Lower leg skin (tissue), 4 donors: ENCODE measurements around the gene ADARB1. TPM values are rescaled to one million over a fixed set of nuclear protein-coding genes. Genes with fewer than 3 reads are reported as not detected.

Experiments used
- DNase-seq, 2 donors: peaks; one replicate each; pipeline ENCODE4 v3.0.0-alpha.2; 2019; ENCODE audit warnings: low spot score in 2 of 2
- H3K4me3 ChIP-seq: fragments of 200-600 bp; sonication (generic); 2 replicates; pipeline ENCODE4 v1.5.1; 2017; ENCODE audit warnings: mild to moderate bottlenecking, low read depth; ENCODE audit not compliant: poor library complexity, severe bottlenecking
- POLR2A ChIP-seq, 2 donors: fragments of 450-650 bp; IDR thresholded peaks; one replicate each; pipeline ENCODE4 v1.6.1; 2016 to 2017; ENCODE audit warnings: antibody characterized with exemption in 2 of 2, mild to moderate bottlenecking in 1 of 2, moderate library complexity in 1 of 2
- WGBS, 2 donors: methylation state at CpG; one replicate each; pipeline ENCODE4 v1.1.5; 2018; 5-methylcytosine and 5-hydroxymethylcytosine counted together
- intact Hi-C: fragments of 100-400 bp; cut with DNase I; formaldehyde crosslinking; loops from one replicate; pipeline ENCODE4 v1.15.0; 2023; ENCODE audit warnings: low total_unique reads
- total RNA-seq, 4 donors: library from RNA; depleted of rRNA; stranded (reverse); fragments of >200 nt; gene quantifications; one replicate each; pipeline ENCODE4 v1.1.0, GENCODE V29; 2016
- TF ChIP-seq, protein P1 (sequence below), 3 donors: fragments of 450-650 bp; IDR thresholded peaks; one replicate each; pipeline ENCODE4 v1.5.1; 2016; ENCODE audit warnings: antibody characterized with exemption in 3 of 3, mild to moderate bottlenecking in 3 of 3, moderate library complexity in 2 of 3

Gene ADARB1
- total RNA-seq, 4 donors from 2014 or later: 14.6 to 21.9 (median 16.6) TPM

DNA sequence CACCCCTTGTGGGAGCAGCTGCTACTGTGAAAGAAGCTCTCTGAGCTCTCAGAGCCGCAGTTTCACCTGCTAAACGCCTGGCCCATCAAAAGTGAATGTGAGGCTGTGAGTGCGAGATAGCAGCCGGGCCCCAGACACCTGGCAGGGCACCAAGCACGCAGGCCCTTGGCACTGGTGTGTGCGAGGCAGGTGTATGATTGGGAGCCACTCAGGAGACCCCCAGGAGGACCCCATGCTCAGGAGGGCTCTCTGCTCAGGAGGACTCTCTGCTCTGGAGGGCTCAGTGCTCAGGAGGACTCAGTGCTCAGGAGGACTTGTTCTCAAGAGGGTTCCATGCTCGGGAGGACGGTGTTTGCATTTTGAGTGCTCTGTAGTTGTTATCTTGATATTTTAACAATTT, 14.3 kb upstream of the ADARB1 start:
- WGBS, 2 donors: 86 to 93% methylated on average over 7 to 8 of the region's 8 CpGs
- intact Hi-C loops: no loop called here
- no peak for TF ChIP-seq POLR2A (IDR thresholded peaks at IDR 0.05)
- DNase-seq: peak in 1 of 2 donors; percentile 82
- no peak overlapping the region for H3K4me3 ChIP-seq

- no peak overlapping the region for H3K4me3 ChIP-seq
- no peak for TF ChIP-seq POLR2A (IDR thresholded peaks at IDR 0.05)
- TF ChIP-seq, protein P1, sequence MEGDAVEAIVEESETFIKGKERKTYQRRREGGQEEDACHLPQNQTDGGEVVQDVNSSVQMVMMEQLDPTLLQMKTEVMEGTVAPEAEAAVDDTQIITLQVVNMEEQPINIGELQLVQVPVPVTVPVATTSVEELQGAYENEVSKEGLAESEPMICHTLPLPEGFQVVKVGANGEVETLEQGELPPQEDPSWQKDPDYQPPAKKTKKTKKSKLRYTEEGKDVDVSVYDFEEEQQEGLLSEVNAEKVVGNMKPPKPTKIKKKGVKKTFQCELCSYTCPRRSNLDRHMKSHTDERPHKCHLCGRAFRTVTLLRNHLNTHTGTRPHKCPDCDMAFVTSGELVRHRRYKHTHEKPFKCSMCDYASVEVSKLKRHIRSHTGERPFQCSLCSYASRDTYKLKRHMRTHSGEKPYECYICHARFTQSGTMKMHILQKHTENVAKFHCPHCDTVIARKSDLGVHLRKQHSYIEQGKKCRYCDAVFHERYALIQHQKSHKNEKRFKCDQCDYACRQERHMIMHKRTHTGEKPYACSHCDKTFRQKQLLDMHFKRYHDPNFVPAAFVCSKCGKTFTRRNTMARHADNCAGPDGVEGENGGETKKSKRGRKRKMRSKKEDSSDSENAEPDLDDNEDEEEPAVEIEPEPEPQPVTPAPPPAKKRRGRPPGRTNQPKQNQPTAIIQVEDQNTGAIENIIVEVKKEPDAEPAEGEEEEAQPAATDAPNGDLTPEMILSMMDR (IDR thresholded peaks at IDR 0.05): no peak
- WGBS, 2 donors: 72 to 76% methylated on average over 9 of the region's 9 CpGs
- intact Hi-C loops: no loop called here
- DNase-seq: no peak
These were observed 13.6 kb upstream of the ADARB1 start for GRCh38 chr21:45060675-45061311.

GRCh38 chr21:45064091-45064490, 10.3 kb upstream of the ADARB1 start:
- 89 to 90% methylated on average over 8 of the region's 8 CpGs for WGBS, 2 donors
- H3K4me3 ChIP-seq: no peak overlapping the region
- intact Hi-C loops: no loop called here
- DNase-seq: no peak
- TF ChIP-seq POLR2A (IDR thresholded peaks at IDR 0.05): no peak
- TF ChIP-seq, protein P1 (IDR thresholded peaks at IDR 0.05): no peak

GRCh38 chr21:45064618-45065399, 9.6 kb upstream of the ADARB1 start:
- DNase-seq: peak in 1 of 2 donors; percentile 75
- no peak overlapping the region for H3K4me3 ChIP-seq
- no peak for TF ChIP-seq POLR2A (IDR thresholded peaks at IDR 0.05)
- TF ChIP-seq, protein P1 (IDR thresholded peaks at IDR 0.05): no peak
- 76 to 78% methylated on average over 19 of the region's 19 CpGs for WGBS, 2 donors
- intact Hi-C loops: no loop called here

- no peak for TF ChIP-seq POLR2A (IDR thresholded peaks at IDR 0.05)
- TF ChIP-seq, protein P1 (IDR thresholded peaks at IDR 0.05): no peak
- H3K4me3 ChIP-seq: no peak overlapping the region
- peak in 1 of 2 donors; percentile 53 for DNase-seq
- intact Hi-C loops: no loop called here
- 85 to 91% methylated on average over 18 of the region's 18 CpGs for WGBS, 2 donors
These were observed 6.7 kb upstream of the ADARB1 start for GRCh38 chr21:45067462-45068285.

DNA sequence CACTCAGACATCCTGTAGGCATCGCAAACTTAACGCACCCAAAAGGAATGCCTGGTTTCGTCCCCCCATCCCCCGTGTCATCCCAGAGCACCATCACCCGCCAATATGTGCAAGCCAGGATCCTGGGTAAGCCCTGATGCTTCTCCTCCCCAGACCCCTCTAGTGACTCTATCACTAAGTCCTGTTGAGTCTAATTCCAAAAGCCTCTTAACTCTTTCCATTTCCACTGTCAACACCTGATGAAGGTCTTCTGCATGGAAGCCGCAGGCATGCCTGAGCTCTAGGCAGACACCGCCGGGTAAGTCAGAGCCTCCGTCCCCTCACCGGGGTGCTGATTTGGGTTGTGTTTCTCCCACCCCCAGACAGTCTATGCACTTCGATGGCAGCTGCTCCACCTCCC, 5.3 kb upstream of the ADARB1 start:
- no peak overlapping the region for H3K4me3 ChIP-seq
- intact Hi-C loops: no loop called here
- TF ChIP-seq, protein P1 (IDR thresholded peaks at IDR 0.05): no peak
- no peak for TF ChIP-seq POLR2A (IDR thresholded peaks at IDR 0.05)
- WGBS, 2 donors: 95 to 96% methylated on average over 11 of the region's 11 CpGs
- DNase-seq: no peak
